Measurements from ENCODE around the gene GGT5.
"Not testable (repeated sequence)": the region's sequence is repeated elsewhere in the genome, so short reads cannot be mapped to it uniquely, and the experiment has no call there.

Gene GGT5

GRCh38 chr22:24270556-24271385, 25.9 kb upstream of the GGT5 start, which contains the start of gene SPECC1L:
Gene SPECC1L (plus strand): TSS chr22:24270831. CDS start chr22:24302232, 31,401 bp downstream.
- peak; percentile 94 for DNase-seq (ENCODE audit: extremely low spot score)
- ChIA-PET CTCF (interaction anchor here (0.9 to 1.0 kb wide), 2 partner anchors 21 to 39 kb away, joined by 3 read pairs; no protein-coding TSS in a partner anchor), POLR2A (no interaction called here)
- no peak for TF ChIP-seq CTCF (IDR thresholded peaks at IDR 0.05; ENCODE audit: control extremely low read depth, extremely low read depth, low read depth, missing control alignments)

GRCh38 chr22:24266495-24266894, 21.6 kb upstream of the GGT5 start:
- CTCF ChIA-PET; DNase-seq (ENCODE audit: extremely low spot score); POLR2A ChIA-PET: not testable (repeated sequence)

GRCh38 chr22:24265734-24266133, 20.9 kb upstream of the GGT5 start:
- no peak for TF ChIP-seq CTCF (IDR thresholded peaks at IDR 0.05; ENCODE audit: control extremely low read depth, extremely low read depth, low read depth, missing control alignments)
- ChIA-PET POLR2A (no interaction called here), CTCF (no interaction called here)
- no peak for DNase-seq (ENCODE audit: extremely low spot score)

- CTCF ChIA-PET; DNase-seq (ENCODE audit: extremely low spot score); POLR2A ChIA-PET: not testable (repeated sequence)
These were observed 19.5 kb upstream of the GGT5 start for GRCh38 chr22:24264329-24264896.

GRCh38 chr22:24263479-24263878, 18.6 kb upstream of the GGT5 start:
- POLR2A ChIA-PET; DNase-seq (ENCODE audit: extremely low spot score); CTCF ChIA-PET: not testable (repeated sequence)

GRCh38 chr22:24262185-24262749, 17.4 kb upstream of the GGT5 start:
- POLR2A ChIA-PET; DNase-seq (ENCODE audit: extremely low spot score); CTCF ChIA-PET: not testable (repeated sequence)

GRCh38 chr22:24259459-24259858, 14.6 kb upstream of the GGT5 start:
- peak; percentile 64 for DNase-seq (ENCODE audit: extremely low spot score)
- peak; percentile 73 for TF ChIP-seq CTCF (IDR thresholded peaks at IDR 0.05; ENCODE audit: control extremely low read depth, extremely low read depth, low read depth, missing control alignments)
- POLR2A ChIA-PET, CTCF ChIA-PET: not testable (repeated sequence)

- CTCF ChIA-PET; POLR2A ChIA-PET; DNase-seq (ENCODE audit: extremely low spot score): not testable (repeated sequence)
These were observed 11.9 kb upstream of the GGT5 start for GRCh38 chr22:24256736-24257135.

GRCh38 chr22:24256136-24256535, 11.3 kb upstream of the GGT5 start:
- DNase-seq (ENCODE audit: extremely low spot score); POLR2A ChIA-PET; CTCF ChIA-PET: not testable (repeated sequence)

GRCh38 chr22:24253126-24253525, 8.2 kb upstream of the GGT5 start:
- POLR2A ChIA-PET; CTCF ChIA-PET; DNase-seq (ENCODE audit: extremely low spot score): not testable (repeated sequence)

GRCh38 chr22:24251286-24251685, 6.4 kb upstream of the GGT5 start:
- DNase-seq (ENCODE audit: extremely low spot score); CTCF ChIA-PET; POLR2A ChIA-PET: not testable (repeated sequence)

- CTCF ChIA-PET; POLR2A ChIA-PET; DNase-seq (ENCODE audit: extremely low spot score): not testable (repeated sequence)
These were observed 4.5 kb upstream of the GGT5 start for GRCh38 chr22:24249413-24249812.

- DNase-seq (ENCODE audit: extremely low spot score); POLR2A ChIA-PET: not testable (repeated sequence)
- CTCF ChIA-PET = interaction anchor here (1.8 kb wide), 1 partner anchor 91 kb away, joined by 4 read pairs; no protein-coding TSS in a partner anchor
These were observed 3.7 kb upstream of the GGT5 start for GRCh38 chr22:24248611-24249010.

Data from GM10248 (cell line).